H9 (cell line): ENCODE data around the gene LAMC1. TPM values are rescaled to one million over a fixed set of nuclear protein-coding genes. Genes with fewer than 3 reads are reported as not detected.
A peak's percentile ranks its signal among the peaks of the same experiment; 100 is the strongest.

Experiments used
- DNase-seq: peaks from one replicate; pipeline ENCODE4 v3.0.0-alpha.2; 2017
- H2AFZ ChIP-seq: one replicate; pipeline ENCODE4 v1.6.1; 2013; ENCODE audit warnings: mild to moderate bottlenecking, low read length, control low read depth, moderate library complexity
- H2AK5ac ChIP-seq: 2 replicates; pipeline ENCODE4 v1.6.1; 2013; ENCODE audit warnings: low read length, control low read depth, mixed read lengths; ENCODE audit not compliant: insufficient read length
- H2BK120ac ChIP-seq: one replicate; pipeline ENCODE4 v1.6.1; 2013; ENCODE audit warnings: low read depth, mild to moderate bottlenecking, low read length, control low read depth, inconsistent platforms; ENCODE audit not compliant: poor library complexity, severe bottlenecking
- H2BK12ac ChIP-seq: 2 replicates; pipeline ENCODE4 v1.6.1; 2013; ENCODE audit warnings: low read length, control low read depth, mixed read lengths, low read depth; ENCODE audit not compliant: insufficient read length
- H2BK15ac ChIP-seq: 2 replicates; pipeline ENCODE4 v1.6.1; 2013; ENCODE audit warnings: low read depth, low read length, control low read depth
- H2BK20ac ChIP-seq: one replicate; pipeline ENCODE4 v1.6.1; 2013; ENCODE audit warnings: low read depth, mild to moderate bottlenecking, low read length, control low read depth, inconsistent platforms; ENCODE audit not compliant: poor library complexity, severe bottlenecking
- H2BK5ac ChIP-seq: 2 replicates; pipeline ENCODE4 v1.6.1; 2013; ENCODE audit warnings: low read length, control low read depth, mixed read lengths; ENCODE audit not compliant: insufficient read length
- H3K14ac ChIP-seq: 2 replicates; pipeline ENCODE4 v1.6.1; 2013; ENCODE audit warnings: low read length, control low read depth; ENCODE audit not compliant: insufficient read depth
- H3K18ac ChIP-seq: 2 replicates; pipeline ENCODE4 v1.6.1; 2013; ENCODE audit warnings: low read depth, mild to moderate bottlenecking, mixed read lengths, low read length, control low read depth; ENCODE audit not compliant: insufficient read length
- H3K23ac ChIP-seq: 2 replicates; pipeline ENCODE4 v1.6.1; 2013; ENCODE audit warnings: low read length, control low read depth, mixed read lengths, low read depth; ENCODE audit not compliant: insufficient read length
- H3K23me2 ChIP-seq: 2 replicates; pipeline ENCODE4 v1.6.1; 2013; ENCODE audit warnings: low read depth, mild to moderate bottlenecking, mixed read lengths, low read length, control low read depth; ENCODE audit not compliant: insufficient read length, poor library complexity, severe bottlenecking
- H3K27ac ChIP-seq: 2 replicates; pipeline ENCODE4 v1.5.1; 2013; ENCODE audit warnings: low read length, control low read depth, mixed read lengths, low read depth; ENCODE audit not compliant: insufficient read length
- H3K27me3 ChIP-seq: 2 replicates; pipeline ENCODE4 v1.6.1; 2013; ENCODE audit warnings: low read length, control low read depth, inconsistent platforms; ENCODE audit not compliant: insufficient read depth
- H3K4ac ChIP-seq: 2 replicates; pipeline ENCODE4 v1.6.1; 2013; ENCODE audit warnings: low read depth, mild to moderate bottlenecking, control low read depth, inconsistent platforms, low read length, moderate library complexity
- H3K4me1 ChIP-seq: 2 replicates; pipeline ENCODE4 v1.6.1; 2013; ENCODE audit warnings: low read length, control low read depth, inconsistent platforms; ENCODE audit not compliant: insufficient read depth
- H3K4me2 ChIP-seq: 2 replicates; pipeline ENCODE4 v1.6.1; 2013; ENCODE audit warnings: low read length, control low read depth, mixed read lengths; ENCODE audit not compliant: insufficient read length, insufficient read depth
- H3K56ac ChIP-seq: 2 replicates; pipeline ENCODE4 v1.6.1; 2013; ENCODE audit warnings: low read depth, mild to moderate bottlenecking, mixed read lengths, low read length, control low read depth; ENCODE audit not compliant: insufficient read length
- H3K79me1 ChIP-seq: 2 replicates; pipeline ENCODE4 v1.6.1; 2013; ENCODE audit warnings: low read depth, mild to moderate bottlenecking, moderate library complexity, low read length, control low read depth, inconsistent platforms; ENCODE audit not compliant: insufficient read depth, poor library complexity, severe bottlenecking
- H3K79me2 ChIP-seq: 2 replicates; pipeline ENCODE4 v1.6.1; 2013; ENCODE audit warnings: low read length, control low read depth, inconsistent platforms; ENCODE audit not compliant: insufficient read depth
- H3K9ac ChIP-seq: 2 replicates; pipeline ENCODE4 v1.6.1; 2013; ENCODE audit warnings: low read length, control low read depth, mixed read lengths; ENCODE audit not compliant: insufficient read length; ENCODE audit errors: extremely low read depth
- H3K9me3 ChIP-seq: one replicate; pipeline ENCODE4 v1.6.1; 2013; ENCODE audit warnings: low read depth, low read length, inconsistent platforms; ENCODE audit not compliant: control insufficient read depth
- H3T11ph ChIP-seq: one replicate; pipeline ENCODE4 v1.6.1; 2013; ENCODE audit warnings: mild to moderate bottlenecking, low read length, control low read depth, inconsistent platforms
- H4K20me1 ChIP-seq: one replicate; pipeline ENCODE4 v1.6.1; 2013; ENCODE audit not compliant: control insufficient read depth, insufficient read length, insufficient read depth
- H4K5ac ChIP-seq: 2 replicates; pipeline ENCODE4 v1.6.1; 2013; ENCODE audit warnings: low read depth, mild to moderate bottlenecking, mixed read lengths, low read length, control low read depth; ENCODE audit not compliant: insufficient read length
- H4K8ac ChIP-seq: replicated peaks from 2 replicates; pipeline ENCODE4 v1.6.1; 2013; ENCODE audit warnings: low read length, control low read depth, mixed read lengths, low read depth; ENCODE audit not compliant: insufficient read length
- H4K91ac ChIP-seq: 2 replicates; pipeline ENCODE4 v1.6.1; 2013; ENCODE audit warnings: low read depth, mild to moderate bottlenecking, moderate library complexity, mixed read lengths, low read length, control low read depth; ENCODE audit not compliant: insufficient read length
- H3K27ac Mint-ChIP-seq, 3 experiments: 2 replicates in 2 of 3; 3 replicates in 1 of 3; pipeline ENCODE4 v1.8.0; 2020 to 2021; ENCODE audit warnings: mixed read lengths in 3 of 3, mild to moderate bottlenecking in 1 of 3, moderate library complexity in 1 of 3
- H3K27me3 Mint-ChIP-seq: 2 replicates; pipeline ENCODE4 v1.8.0; 2021; ENCODE audit warnings: low read depth, mild to moderate bottlenecking, moderate library complexity, mixed read lengths
- H3K36me3 Mint-ChIP-seq, 3 experiments: 2 replicates in 2 of 3; 3 replicates in 1 of 3; pipeline ENCODE4 v1.8.0; 2020 to 2021; ENCODE audit warnings: low read depth in 3 of 3, mixed read lengths in 3 of 3; ENCODE audit not compliant: insufficient read depth in 1 of 3
- H3K4me1 Mint-ChIP-seq, 2 experiments: 2 replicates each; pipeline ENCODE4 v1.8.0; 2020; ENCODE audit warnings: mixed read lengths in 2 of 2
- H3K4me3 Mint-ChIP-seq, 2 experiments: 2 replicates in 1 of 2; 3 replicates in 1 of 2; pipeline ENCODE4 v1.8.0; 2020 to 2021; ENCODE audit warnings: mild to moderate bottlenecking in 2 of 2, mixed read lengths in 2 of 2, moderate library complexity in 1 of 2
- H3K9me3 Mint-ChIP-seq, 2 experiments: 2 replicates in 1 of 2; 3 replicates in 1 of 2; pipeline ENCODE4 v1.8.0; 2020; ENCODE audit warnings: mild to moderate bottlenecking in 2 of 2, mixed read lengths in 2 of 2, moderate library complexity in 1 of 2
- CTCF ChIP-seq: fragments of 200-600 bp; sonication (generic); conservative IDR thresholded peaks from 3 replicates; pipeline ENCODE4 v1.8.0; 2021; ENCODE audit warnings: antibody characterized with exemption, mild to moderate bottlenecking
- WGBS: extraction: QIAGEN DNeasy Blood & Tissue Kit; methylation state at CpG from one replicate; pipeline ENCODE4 v1.1.7; 2013; ENCODE audit warnings: missing lambda C conversion rate, low lambda C conversion rate, mixed read lengths; ENCODE audit not compliant: insufficient read length; ENCODE audit errors: extremely low coverage; 5-methylcytosine and 5-hydroxymethylcytosine counted together
- total RNA-seq: library from RNA; stranded (reverse); gene quantifications from 2 replicates; pipeline ENCODE4 v1.2.1, GENCODE V29; 2021

The LAMC1 gene
- total RNA-seq, 1 experiment from 2014 or later = 96.2 TPM

GRCh38 chr1:183165456-183165855, 142.2 kb downstream of the LAMC1 start:
- Histone ChIP-seq H2BK20ac (no peak overlapping the region), H4K8ac (no peak overlapping the region), H3K27me3 (no peaks in the 10 kb centered on the region), H3K27ac (no peak overlapping the region), H2BK12ac (no peak overlapping the region), H4K20me1 (no peaks in the 10 kb centered on the region), H3K79me2 (no peaks in the 10 kb centered on the region), H2AFZ (no peak overlapping the region), H4K91ac (no peak overlapping the region), H2AK5ac (no peak overlapping the region), H3T11ph (no peak overlapping the region), H2BK120ac (no peak overlapping the region), H3K4me2 (no peak overlapping the region), H3K4ac (no peak overlapping the region), H3K23me2 (no peaks in the 10 kb centered on the region), H2BK15ac (no peak overlapping the region), H3K9ac (no peak overlapping the region), H3K79me1 (no peaks in the 10 kb centered on the region), H4K5ac (no peak overlapping the region), H2BK5ac (no peak overlapping the region), H3K4me1 (no peaks in the 10 kb centered on the region; the same call in 1 of the 2 replicates), H3K18ac (no peak overlapping the region), H3K9me3 (no peaks in the 10 kb centered on the region), H3K56ac (no peak overlapping the region), H3K23ac (no peak overlapping the region), H3K14ac (no peak overlapping the region)
- Mint-ChIP-seq H3K4me3 (no peak overlapping the region), H3K36me3 (no peaks in the 10 kb centered on the region), H3K27me3 (no peaks in the 10 kb centered on the region), H3K4me1 (peaks cover 17 to 20% of the 10 kb centered on the region in 2 experiments), H3K27ac (peak overlapping the region in 1 of 3 experiments; percentile 40; a peak in 1 of 7 replicates), H3K9me3 (no peaks in the 10 kb centered on the region)
- WGBS = no CpG with 5 or more reads among the region's 2 CpGs
- no peak for DNase-seq
- no peak for TF ChIP-seq CTCF
